Measurements from ENCODE around the gene PLIN4. TPM values are rescaled to one million over a fixed set of nuclear protein-coding genes. Genes with fewer than 3 reads are reported as not detected.
A peak's percentile ranks its signal among the peaks of the same experiment; 100 is the strongest.

Gene PLIN4
- total and polyA plus RNA-seq, 9 of the 15 experiments (the other 6 are each of a cell fraction or from before 2014, with no cell fraction given) = 0.04 to 0.16 (median 0.07) TPM; not detected in 3

GRCh38 chr19:4567584-4568071 lies 49.3 kb upstream of the PLIN4 start (continued):
- TF ChIP-seq CBX2 (IDR thresholded peaks at IDR 0.05; ENCODE audit: insufficient read depth, low read length, poor library complexity, severe bottlenecking) = no peak
- TF ChIP-seq MTA3 (IDR thresholded peaks at IDR 0.05; ENCODE audit: borderline replicate concordance) = peak; percentile 51; the same call in 1 of the 2 replicates
- no peak for TF ChIP-seq ZBTB17 (CRISPR knock-in tag; IDR thresholded peaks at IDR 0.05)
- TF ChIP-seq ZNF408 (CRISPR knock-in tag; IDR thresholded peaks at IDR 0.05; ENCODE audit: low read depth) = no peak
- peak; percentile 35; the same call in 1 of the 2 replicates for TF ChIP-seq ARID1B (IDR thresholded peaks at IDR 0.05)
- TF ChIP-seq PHF8 (IDR thresholded peaks at IDR 0.05; ENCODE audit: borderline replicate concordance, low read length) = no peak
- TF ChIP-seq RCOR1 (IDR thresholded peaks at IDR 0.05; ENCODE audit: borderline replicate concordance in 1 of 2, low read depth in 2 of 2, low read length in 2 of 2) = peak in 1 of 2 experiments; percentile 95; a peak in 2 of 4 replicates
- no peak for TF ChIP-seq EZH2 (IDR thresholded peaks at IDR 0.05; ENCODE audit: borderline replicate concordance, low read depth, low read length)
- no peak for TF ChIP-seq CTCFL (IDR thresholded peaks at IDR 0.05; ENCODE audit: borderline replicate concordance, insufficient read depth, low read depth, low read length, poor library complexity, severe bottlenecking)
- no peak for TF ChIP-seq ZNF639 (CRISPR knock-in tag; conservative IDR thresholded peaks at IDR 0.05 in 1 of 2, IDR thresholded peaks at IDR 0.05 in 1 of 2)
- TF ChIP-seq SMC3 (conservative IDR thresholded peaks at IDR 0.05; ENCODE audit: insufficient read depth, low read depth, low read length) = peak; percentile 91
- no peak for TF ChIP-seq HES1 (IDR thresholded peaks at IDR 0.05; ENCODE audit: low read depth)
- TF ChIP-seq SETDB1 (IDR thresholded peaks at IDR 0.05; ENCODE audit: low read length) = no peak
- TF ChIP-seq RBM25 (IDR thresholded peaks at IDR 0.05; ENCODE audit: low read depth, low read length, severe bottlenecking) = peak; percentile 74
- peak; percentile 72 for TF ChIP-seq JUND (IDR thresholded peaks at IDR 0.05; ENCODE audit: borderline replicate concordance, low read depth, low read length)
- TF ChIP-seq JUND (tag; IDR thresholded peaks at IDR 0.05; ENCODE audit: borderline replicate concordance, low read depth, low read length) = no peak; the same call in 2 of the 3 replicates
- TF ChIP-seq VEZF1 (CRISPR knock-in tag; IDR thresholded peaks at IDR 0.05) = peak; percentile 49
- peak; percentile 94; the same call in 1 of the 2 replicates for TF ChIP-seq CBX1 (IDR thresholded peaks at IDR 0.05; ENCODE audit: low read depth)
- 0 out of 2 replicates have a peak, but pooled peaks have one; percentile 41 for TF ChIP-seq FOSL1 (tag; conservative IDR thresholded peaks at IDR 0.05)
- TF ChIP-seq SREBF2 (CRISPR knock-in tag; IDR thresholded peaks at IDR 0.05) = no peak
- TF ChIP-seq FOXK1 (CRISPR knock-in tag; IDR thresholded peaks at IDR 0.05; ENCODE audit: borderline replicate concordance) = no peak

All from K562 (cell line).